Brain microvascular endothelial cell (primary cell): ENCODE measurements around the gene TFDP1.

Source experiments
- DNase-seq: peaks from one replicate; pipeline ENCODE4 v3.0.0-alpha.2; 2020
- H3K27ac ChIP-seq: fragments of 250-450 bp; sonication (Bioruptor Pico); 2 replicates; pipeline ENCODE4 v1.5.1; 2020; ENCODE audit warnings: mild to moderate bottlenecking, moderate library complexity
- H3K27me3 ChIP-seq: fragments of 250-450 bp; sonication (Bioruptor Pico); replicated peaks from 2 replicates; pipeline ENCODE4 v1.5.1; 2020; ENCODE audit warnings: mild to moderate bottlenecking
- H3K36me3 ChIP-seq: fragments of 250-450 bp; sonication (Bioruptor Pico); replicated peaks from 2 replicates; pipeline ENCODE4 v1.5.1; 2020; ENCODE audit warnings: mild to moderate bottlenecking
- H3K4me3 ChIP-seq: 2 replicates; pipeline ENCODE4 v1.5.1; 2011; ENCODE audit warnings: low read depth, mild to moderate bottlenecking, control low read depth, low read length, moderate library complexity
- in situ Hi-C: cut with HindIII; loops from 2 replicates; pipeline ENCODE4 v1.10.0; 2017; ENCODE audit warnings: low sequenced_read_pairs, low pct_ligation_motif_present
- TF ChIP-seq, protein P1 (sequence below): IDR thresholded peaks from 2 replicates; pipeline ENCODE4 v1.5.1; 2011; ENCODE audit warnings: low read depth, mild to moderate bottlenecking, moderate library complexity, low read length, control low read depth, inconsistent platforms; ENCODE audit errors: missing control alignments

TFDP1 gene, protein sequence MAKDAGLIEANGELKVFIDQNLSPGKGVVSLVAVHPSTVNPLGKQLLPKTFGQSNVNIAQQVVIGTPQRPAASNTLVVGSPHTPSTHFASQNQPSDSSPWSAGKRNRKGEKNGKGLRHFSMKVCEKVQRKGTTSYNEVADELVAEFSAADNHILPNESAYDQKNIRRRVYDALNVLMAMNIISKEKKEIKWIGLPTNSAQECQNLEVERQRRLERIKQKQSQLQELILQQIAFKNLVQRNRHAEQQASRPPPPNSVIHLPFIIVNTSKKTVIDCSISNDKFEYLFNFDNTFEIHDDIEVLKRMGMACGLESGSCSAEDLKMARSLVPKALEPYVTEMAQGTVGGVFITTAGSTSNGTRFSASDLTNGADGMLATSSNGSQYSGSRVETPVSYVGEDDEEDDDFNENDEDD

DNA sequence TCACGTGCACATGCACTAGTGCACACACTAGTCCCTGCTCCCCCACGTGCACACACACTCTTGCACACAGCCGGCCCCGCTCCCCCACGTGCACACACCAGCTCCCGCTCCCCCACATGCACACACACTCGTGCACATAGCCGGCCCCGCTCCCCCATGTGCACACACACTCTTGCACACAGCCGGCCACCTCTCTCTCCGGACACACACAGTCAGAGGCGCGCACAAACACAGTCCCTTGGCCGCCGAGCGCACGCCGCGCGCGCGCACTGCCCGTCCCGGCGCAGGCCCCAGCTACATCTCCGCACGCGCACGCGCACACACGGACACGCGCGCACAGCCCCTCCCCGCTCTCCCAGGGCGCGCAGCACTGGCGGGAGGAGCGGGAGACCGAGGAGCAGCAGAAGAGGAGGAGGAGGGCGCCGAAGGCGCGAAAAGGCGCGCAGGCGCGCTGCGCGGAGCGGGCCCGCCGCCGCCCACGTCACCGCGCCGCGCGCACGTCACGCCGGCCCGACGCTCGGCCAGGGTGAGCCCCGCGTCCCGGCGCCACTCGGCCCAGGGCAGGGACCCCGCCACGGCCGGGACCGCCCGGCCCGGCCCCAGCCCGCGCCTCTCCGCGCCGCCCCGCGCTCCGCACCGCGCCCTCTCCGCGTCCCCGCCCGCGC lies at the start of gene TFDP1:
Gene TFDP1, plus strand, starts transcription at position 549 of the 665 bp plus-strand sequence. CDS start 1,085 bp downstream, outside the sequence.
- in situ Hi-C loops = no loop called here
- TF ChIP-seq, protein P1, sequence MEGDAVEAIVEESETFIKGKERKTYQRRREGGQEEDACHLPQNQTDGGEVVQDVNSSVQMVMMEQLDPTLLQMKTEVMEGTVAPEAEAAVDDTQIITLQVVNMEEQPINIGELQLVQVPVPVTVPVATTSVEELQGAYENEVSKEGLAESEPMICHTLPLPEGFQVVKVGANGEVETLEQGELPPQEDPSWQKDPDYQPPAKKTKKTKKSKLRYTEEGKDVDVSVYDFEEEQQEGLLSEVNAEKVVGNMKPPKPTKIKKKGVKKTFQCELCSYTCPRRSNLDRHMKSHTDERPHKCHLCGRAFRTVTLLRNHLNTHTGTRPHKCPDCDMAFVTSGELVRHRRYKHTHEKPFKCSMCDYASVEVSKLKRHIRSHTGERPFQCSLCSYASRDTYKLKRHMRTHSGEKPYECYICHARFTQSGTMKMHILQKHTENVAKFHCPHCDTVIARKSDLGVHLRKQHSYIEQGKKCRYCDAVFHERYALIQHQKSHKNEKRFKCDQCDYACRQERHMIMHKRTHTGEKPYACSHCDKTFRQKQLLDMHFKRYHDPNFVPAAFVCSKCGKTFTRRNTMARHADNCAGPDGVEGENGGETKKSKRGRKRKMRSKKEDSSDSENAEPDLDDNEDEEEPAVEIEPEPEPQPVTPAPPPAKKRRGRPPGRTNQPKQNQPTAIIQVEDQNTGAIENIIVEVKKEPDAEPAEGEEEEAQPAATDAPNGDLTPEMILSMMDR = no peak
- peaks cover 12% of the 10 kb centered on the region for H3K36me3 ChIP-seq
- H3K27ac ChIP-seq = no peak within 1 kb of the TSS
- DNase-seq = peak; percentile 73
- H3K27me3 ChIP-seq = no peaks in the 10 kb centered on the region
- H3K4me3 ChIP-seq = peak within 1 kb of the TSS; percentile 62

DNA sequence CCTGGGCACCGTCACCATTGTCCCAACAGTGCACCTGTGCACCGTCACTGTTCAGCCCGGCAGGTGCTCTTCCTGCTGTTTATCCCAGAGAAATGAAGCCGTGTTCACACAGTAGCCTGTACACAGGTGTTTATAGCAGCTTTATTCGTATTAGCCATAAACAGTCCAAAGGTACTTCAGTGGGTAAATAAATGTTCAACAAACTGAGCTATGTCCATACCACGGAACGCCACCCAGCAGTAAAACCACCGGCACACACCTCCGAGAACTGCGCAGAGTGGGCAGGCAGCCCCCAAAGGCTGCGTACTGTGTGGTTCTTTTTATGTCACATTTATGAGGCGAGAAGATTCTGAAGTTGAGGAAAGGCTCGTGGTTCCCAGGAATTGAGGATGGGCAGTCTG lies 49.2 kb upstream of the TFDP1 start:
- in situ Hi-C loops = no loop called here
- Histone ChIP-seq H3K27ac (no peak overlapping the region), H3K36me3 (peaks cover 28% of the 10 kb centered on the region)

DNA sequence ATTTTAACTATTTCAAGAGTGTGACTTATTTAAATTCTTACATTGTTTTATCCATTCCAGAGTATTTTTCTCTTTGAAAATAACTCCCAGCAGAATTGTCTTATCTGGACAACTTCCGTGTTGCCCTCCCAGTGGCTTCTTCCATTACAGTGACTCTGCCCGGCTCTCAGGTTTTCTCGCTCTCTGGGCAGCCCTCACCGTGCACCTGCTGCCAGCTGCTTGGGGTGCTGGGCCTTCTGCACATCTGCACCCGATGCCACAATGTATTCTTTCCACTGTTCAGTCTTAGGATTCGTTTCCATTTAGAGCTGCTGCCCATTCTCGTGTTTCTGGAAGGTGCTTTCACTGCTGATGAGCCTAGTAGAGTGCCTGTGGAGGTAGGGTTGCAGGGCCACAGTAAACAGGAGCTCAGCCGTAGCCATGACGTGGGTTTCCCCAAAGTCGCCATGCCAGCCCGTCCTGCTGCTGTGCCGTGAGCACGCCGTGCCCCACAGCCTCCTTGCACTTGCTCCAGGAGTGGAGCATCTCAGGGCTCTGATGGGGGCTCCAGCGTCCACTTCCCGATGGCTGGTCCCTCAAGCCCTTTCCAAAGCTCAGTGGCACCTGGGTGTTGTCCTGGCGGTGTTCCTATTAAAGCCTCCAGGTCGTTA lies 48.0 kb upstream of the TFDP1 start:
- H3K27ac ChIP-seq = no peak overlapping the region
- in situ Hi-C loops = no loop called here
- peaks cover 22% of the 10 kb centered on the region for H3K36me3 ChIP-seq
- no peak overlapping the region for H3K4me3 ChIP-seq
- DNase-seq = no peak
- TF ChIP-seq, protein P1 = no peak
- no peaks in the 10 kb centered on the region for H3K27me3 ChIP-seq

More for the DNA sequence above, 49.2 kb upstream of the TFDP1 start:
- TF ChIP-seq, protein P1 = no peak
- DNase-seq = no peak
- no peak overlapping the region for H3K4me3 ChIP-seq
- H3K27me3 ChIP-seq = no peaks in the 10 kb centered on the region

DNA sequence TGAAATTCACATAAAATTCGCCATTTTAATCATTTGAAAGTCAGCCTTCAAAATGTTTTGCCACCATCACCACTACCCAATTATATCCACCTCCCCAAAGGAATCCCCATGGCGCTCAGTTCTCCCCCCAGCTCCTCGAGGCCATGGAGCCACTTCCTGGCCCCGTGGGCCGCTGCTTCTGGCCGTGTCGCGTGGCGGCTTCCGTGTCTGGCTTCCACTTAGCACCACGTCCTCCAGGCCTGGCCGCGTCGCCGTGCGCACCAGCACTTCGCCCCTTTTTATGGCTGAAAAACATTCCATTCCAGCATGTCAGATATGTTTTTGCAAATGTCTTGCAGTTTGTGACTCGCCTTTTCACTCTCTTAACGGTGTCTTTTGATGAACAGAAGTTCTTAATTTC lies 47.3 kb upstream of the TFDP1 start:
- no peak for DNase-seq
- H3K36me3 ChIP-seq = peaks cover 17% of the 10 kb centered on the region
- TF ChIP-seq, protein P1 = no peak
- no peaks in the 10 kb centered on the region for H3K27me3 ChIP-seq
- in situ Hi-C loops = no loop called here
- no peak overlapping the region for H3K4me3 ChIP-seq
- H3K27ac ChIP-seq = no peak overlapping the region

DNA sequence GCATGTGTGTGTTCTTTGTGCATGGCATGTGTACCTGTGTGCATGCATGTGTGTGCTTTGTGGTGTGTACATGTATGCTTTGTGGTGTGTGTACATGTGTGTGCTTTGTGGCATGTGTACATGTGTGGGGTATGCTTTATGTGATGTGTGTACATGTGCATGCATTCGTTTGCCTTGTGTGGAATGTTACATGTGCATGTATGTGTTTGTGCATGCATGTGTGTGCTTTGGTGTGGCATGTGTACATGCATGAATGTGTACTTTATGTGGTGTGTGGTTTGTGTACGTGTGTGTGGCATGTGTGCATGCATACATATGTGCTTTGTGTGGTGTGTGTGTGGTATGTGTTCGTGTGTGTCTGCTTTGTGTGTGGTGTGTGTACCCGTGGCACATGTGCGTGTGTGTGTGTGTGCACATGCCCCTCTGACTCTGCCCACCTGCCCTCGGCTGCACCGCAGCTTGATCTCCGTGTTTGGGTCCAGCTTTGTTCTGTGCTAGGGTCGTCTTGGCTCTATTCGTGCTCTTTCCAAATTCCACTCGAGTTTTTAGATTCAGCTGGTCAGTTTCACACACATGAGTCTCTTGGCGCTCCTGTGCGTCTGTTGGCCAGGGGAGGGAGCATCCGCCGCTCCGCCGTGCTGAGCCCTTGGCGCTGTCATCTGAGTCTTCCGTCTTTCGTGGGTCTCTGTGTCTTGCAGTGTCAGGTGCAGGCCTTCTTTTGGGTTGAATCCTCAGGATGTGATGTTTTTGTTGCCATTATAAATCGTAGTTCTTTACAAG lies 46.5 kb upstream of the TFDP1 start:
- Histone ChIP-seq H3K27me3 (no peaks in the 10 kb centered on the region), H3K36me3 (peaks cover 17% of the 10 kb centered on the region), H3K4me3 (no peak overlapping the region), H3K27ac (no peak overlapping the region)
- in situ Hi-C loops = no loop called here
- TF ChIP-seq, protein P1 = no peak
- DNase-seq = no peak
